ENCODE results near the gene ELOVL7. TPM values are rescaled to one million over a fixed set of nuclear protein-coding genes. Genes with fewer than 3 reads are reported as not detected.
"Not testable (repeated sequence)": the region's sequence is repeated elsewhere in the genome, so short reads cannot be mapped to it uniquely, and the experiment has no call there.

ELOVL7 gene
- total and polyA plus RNA-seq, 12 donors, result 0.16 to 2.0 (median 0.59) TPM

- no peaks in the 10 kb centered on the region for H3K36me3 ChIP-seq
- 67 to 74% methylated on average over 9 of the region's 9 CpGs for WGBS, 2 donors
- DNase-seq (no peak), ATAC-seq (no peak)
- H3K4me1 ChIP-seq, result peaks cover 0 to 7% (median 0%) of the 10 kb centered on the region in 9 donors
- H3K27ac ChIP-seq, result no peak overlapping the region
- H3K27me3 ChIP-seq, result no peaks in the 10 kb centered on the region
- intact Hi-C loops (cut with DNase I), result no loop called here
- no peaks in the 10 kb centered on the region for H3K9me3 ChIP-seq
- TF ChIP-seq, protein P1, sequence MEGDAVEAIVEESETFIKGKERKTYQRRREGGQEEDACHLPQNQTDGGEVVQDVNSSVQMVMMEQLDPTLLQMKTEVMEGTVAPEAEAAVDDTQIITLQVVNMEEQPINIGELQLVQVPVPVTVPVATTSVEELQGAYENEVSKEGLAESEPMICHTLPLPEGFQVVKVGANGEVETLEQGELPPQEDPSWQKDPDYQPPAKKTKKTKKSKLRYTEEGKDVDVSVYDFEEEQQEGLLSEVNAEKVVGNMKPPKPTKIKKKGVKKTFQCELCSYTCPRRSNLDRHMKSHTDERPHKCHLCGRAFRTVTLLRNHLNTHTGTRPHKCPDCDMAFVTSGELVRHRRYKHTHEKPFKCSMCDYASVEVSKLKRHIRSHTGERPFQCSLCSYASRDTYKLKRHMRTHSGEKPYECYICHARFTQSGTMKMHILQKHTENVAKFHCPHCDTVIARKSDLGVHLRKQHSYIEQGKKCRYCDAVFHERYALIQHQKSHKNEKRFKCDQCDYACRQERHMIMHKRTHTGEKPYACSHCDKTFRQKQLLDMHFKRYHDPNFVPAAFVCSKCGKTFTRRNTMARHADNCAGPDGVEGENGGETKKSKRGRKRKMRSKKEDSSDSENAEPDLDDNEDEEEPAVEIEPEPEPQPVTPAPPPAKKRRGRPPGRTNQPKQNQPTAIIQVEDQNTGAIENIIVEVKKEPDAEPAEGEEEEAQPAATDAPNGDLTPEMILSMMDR (IDR thresholded peaks at IDR 0.05), result no peak
- no peak overlapping the region for H3K4me3 ChIP-seq
These were observed 23.2 kb downstream of the ELOVL7 start for GRCh38 chr5:60820593-60821487.

DNA sequence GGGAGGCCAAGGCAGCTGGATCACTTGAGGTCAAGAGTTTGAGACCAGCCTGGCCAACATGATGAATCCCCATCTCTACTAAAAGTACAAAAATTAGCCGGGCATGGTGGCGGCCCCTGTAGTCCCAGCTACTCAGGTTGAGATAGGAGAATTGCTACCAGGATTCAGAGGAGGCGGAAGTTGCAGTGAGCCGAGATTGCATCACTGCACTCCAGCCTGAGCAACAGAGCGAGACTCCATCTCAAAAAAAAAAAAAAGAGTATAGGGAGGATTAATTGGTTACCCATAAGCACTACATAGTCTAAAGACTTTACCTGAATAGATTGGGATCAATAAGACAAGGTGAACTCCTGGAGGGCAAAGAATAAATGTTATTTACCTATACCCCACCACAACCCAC is 27.9 kb downstream of the ELOVL7 start:
- DNase-seq; H3K27ac ChIP-seq; ATAC-seq; H3K9me3 ChIP-seq; H3K4me3 ChIP-seq; H3K4me1 ChIP-seq; intact Hi-C loops (cut with DNase I); H3K27me3 ChIP-seq; H3K36me3 ChIP-seq: not testable (repeated sequence)
- WGBS, 2 donors, result 90 to 93% methylated on average over 5 of the region's 5 CpGs

GRCh38 chr5:60814498-60814897 is 29.6 kb downstream of the ELOVL7 start:
- H3K27ac ChIP-seq, result no peak overlapping the region
- H3K36me3 ChIP-seq, result no peaks in the 10 kb centered on the region
- TF ChIP-seq, protein P1 (IDR thresholded peaks at IDR 0.05), result no peak
- intact Hi-C loops (cut with DNase I), result no loop called here
- whole genome bisulfite sequencing, 2 donors, result 76 to 79% methylated on average over 2 of the region's 2 CpGs
- no peak for ATAC-seq
- no peaks in the 10 kb centered on the region for H3K4me1 ChIP-seq
- DNase-seq, result no peak
- H3K27me3 ChIP-seq, result no peaks in the 10 kb centered on the region
- H3K9me3 ChIP-seq, result no peaks in the 10 kb centered on the region
- no peak overlapping the region for H3K4me3 ChIP-seq

GRCh38 chr5:60812426-60812825 is 31.6 kb downstream of the ELOVL7 start:
- no peaks in the 10 kb centered on the region for H3K27me3 ChIP-seq
- TF ChIP-seq, protein P1 (IDR thresholded peaks at IDR 0.05), result no peak
- no peak overlapping the region for H3K27ac ChIP-seq
- DNase-seq, result no peak
- no peaks in the 10 kb centered on the region for H3K9me3 ChIP-seq
- H3K4me3 ChIP-seq, result no peak overlapping the region
- no peaks in the 10 kb centered on the region for H3K36me3 ChIP-seq
- no peaks in the 10 kb centered on the region for H3K4me1 ChIP-seq
- intact Hi-C loops (cut with DNase I), result no loop called here
- no peak for ATAC-seq

DNA sequence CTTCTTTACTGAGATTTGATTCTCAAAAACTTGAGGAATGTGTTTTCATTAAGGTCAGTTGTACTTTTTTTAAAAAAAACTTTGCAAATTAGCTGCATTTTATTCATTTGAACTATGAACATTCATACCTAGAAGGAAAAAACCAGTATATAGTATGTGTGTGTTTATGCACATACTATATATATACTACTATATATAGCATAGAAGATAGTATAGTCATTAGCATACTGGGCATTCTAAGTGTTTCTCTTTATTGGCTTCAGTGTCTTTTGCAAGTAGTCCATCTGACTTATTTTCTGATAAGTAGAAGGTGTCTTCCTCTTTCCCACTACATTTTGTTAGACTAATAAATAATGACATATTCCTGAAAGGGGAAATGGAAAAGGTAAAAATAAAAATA is 33.0 kb downstream of the ELOVL7 start:
- no peak for DNase-seq
- TF ChIP-seq, protein P1 (IDR thresholded peaks at IDR 0.05), result no peak
- no peaks in the 10 kb centered on the region for H3K36me3 ChIP-seq
- H3K4me3 ChIP-seq, result no peak overlapping the region
- H3K27me3 ChIP-seq, result no peaks in the 10 kb centered on the region
- ATAC-seq, result no peak
- no peak overlapping the region for H3K27ac ChIP-seq
- H3K4me1 ChIP-seq, result no peaks in the 10 kb centered on the region
- H3K9me3 ChIP-seq, result no peaks in the 10 kb centered on the region
- intact Hi-C loops (cut with DNase I), result no loop called here
